Neural progenitor cell (in vitro differentiated cells): Measurements from ENCODE around the gene PLA2G2F.

Experiments
- EZH2 ChIP-seq: fragments of 200-600 bp; sonication (generic); IDR thresholded peaks from 2 replicates; pipeline ENCODE4 v1.6.1; 2017; ENCODE audit warnings: antibody characterized with exemption, mild to moderate bottlenecking, moderate library complexity
- EZH2phosphoT487 ChIP-seq: fragments of 200-600 bp; sonication (generic); IDR thresholded peaks from 2 replicates; pipeline ENCODE4 v1.6.1; 2017; ENCODE audit warnings: antibody characterized with exemption
- TF ChIP-seq, protein P1 (sequence below): fragments of 200-600 bp; sonication (generic); IDR thresholded peaks from 2 replicates; pipeline ENCODE4 v1.5.1; 2017; ENCODE audit warnings: antibody characterized with exemption, mild to moderate bottlenecking

DNA sequence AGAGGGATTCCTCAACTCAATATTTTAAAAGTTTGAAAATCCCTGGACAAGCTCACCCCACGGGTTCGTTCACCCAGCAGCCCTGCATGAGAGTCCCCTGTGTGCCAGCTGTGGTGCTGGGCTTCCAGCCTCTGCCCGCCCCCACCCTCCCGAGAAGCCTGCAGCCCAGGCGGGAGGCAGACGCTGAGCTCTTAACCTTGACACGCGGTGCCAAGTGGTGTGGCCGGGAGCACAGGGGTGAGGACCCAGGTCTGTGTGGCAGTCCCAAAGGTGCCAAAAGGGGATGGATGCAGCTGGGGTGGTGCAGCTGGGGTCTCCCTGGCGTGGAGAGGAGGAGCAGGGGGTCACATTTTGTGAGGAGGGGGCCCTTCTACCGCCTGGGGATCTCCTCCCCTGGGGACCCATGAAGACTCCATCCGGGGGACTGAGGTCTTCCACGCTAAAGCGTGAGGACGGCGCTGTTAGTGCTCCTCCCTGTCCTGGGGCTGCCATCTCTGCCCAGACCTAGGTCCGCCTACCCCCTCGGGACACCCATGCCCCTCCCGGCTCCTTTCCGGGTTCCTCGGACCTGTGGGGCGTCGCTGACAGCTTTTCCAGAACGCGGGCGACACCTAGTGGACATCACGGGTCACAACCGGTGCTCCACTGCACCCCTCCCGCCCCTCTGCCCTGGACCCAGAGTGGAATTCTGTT is 12.9 kb downstream of the PLA2G2F start:
- TF ChIP-seq, protein P1, sequence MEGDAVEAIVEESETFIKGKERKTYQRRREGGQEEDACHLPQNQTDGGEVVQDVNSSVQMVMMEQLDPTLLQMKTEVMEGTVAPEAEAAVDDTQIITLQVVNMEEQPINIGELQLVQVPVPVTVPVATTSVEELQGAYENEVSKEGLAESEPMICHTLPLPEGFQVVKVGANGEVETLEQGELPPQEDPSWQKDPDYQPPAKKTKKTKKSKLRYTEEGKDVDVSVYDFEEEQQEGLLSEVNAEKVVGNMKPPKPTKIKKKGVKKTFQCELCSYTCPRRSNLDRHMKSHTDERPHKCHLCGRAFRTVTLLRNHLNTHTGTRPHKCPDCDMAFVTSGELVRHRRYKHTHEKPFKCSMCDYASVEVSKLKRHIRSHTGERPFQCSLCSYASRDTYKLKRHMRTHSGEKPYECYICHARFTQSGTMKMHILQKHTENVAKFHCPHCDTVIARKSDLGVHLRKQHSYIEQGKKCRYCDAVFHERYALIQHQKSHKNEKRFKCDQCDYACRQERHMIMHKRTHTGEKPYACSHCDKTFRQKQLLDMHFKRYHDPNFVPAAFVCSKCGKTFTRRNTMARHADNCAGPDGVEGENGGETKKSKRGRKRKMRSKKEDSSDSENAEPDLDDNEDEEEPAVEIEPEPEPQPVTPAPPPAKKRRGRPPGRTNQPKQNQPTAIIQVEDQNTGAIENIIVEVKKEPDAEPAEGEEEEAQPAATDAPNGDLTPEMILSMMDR: peak; percentile 84
- TF ChIP-seq EZH2: no peak
- TF ChIP-seq EZH2phosphoT487: no peak
